Sciatic nerve (tissue), 2 donors: ENCODE data around the gene NANOS3. TPM values are rescaled to one million over a fixed set of nuclear protein-coding genes. Genes with fewer than 3 reads are reported as not detected.

Experiments
- ATAC-seq: fragments of 200-7000 bp; cut with Tn5 transposase; one replicate; pipeline ENCODE4 v1.9.1; 2020; ENCODE audit warnings: mild to moderate bottlenecking, moderate library complexity
- DNase-seq: peaks from one replicate; pipeline ENCODE4 v3.0.0-alpha.2; 2020; ENCODE audit warnings: low spot score
- intact Hi-C: fragments of 100-400 bp; cut with DNase I; formaldehyde crosslinking; loops from one replicate; pipeline ENCODE4 v1.14.2; 2022
- total RNA-seq: library from RNA; stranded (reverse); fragmentation: NEBNext Ultra II Directional; extraction: Animal tissue kit (Norgen Biotek cat#: 25700); gene quantifications from one replicate; pipeline ENCODE4 v1.2.1, GENCODE V29; 2021
- donor health status: DM: no; HTN: no; CAD: no.
- donor health status: DM: no; HTN: no; CAD: no.

NANOS3 gene
- total RNA-seq, 1 donor from 2014 or later = 1.4 TPM

DNA sequence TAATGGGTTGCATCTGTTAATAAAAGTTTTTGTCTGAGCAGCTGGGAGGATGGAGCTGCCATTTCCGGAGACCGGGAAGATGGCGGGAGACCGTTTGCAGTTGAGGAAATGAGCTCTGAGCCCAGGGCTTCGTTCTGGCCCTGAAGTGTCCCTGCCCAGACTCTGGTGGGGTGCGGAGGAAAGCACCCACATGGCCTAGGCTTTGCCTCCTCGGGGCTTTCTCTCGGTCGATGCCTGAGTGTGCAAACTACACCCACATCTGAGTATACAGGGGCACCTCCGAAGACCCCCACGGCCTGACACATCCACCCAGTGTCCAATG is 15.6 kb upstream of the NANOS3 start:
- DNase-seq (no peak), ATAC-seq (peak; percentile 25)
- intact Hi-C loops = loop anchor here (10.0 kb wide), 1 partner anchor 267 kb away; no protein-coding TSS in a partner anchor

DNA sequence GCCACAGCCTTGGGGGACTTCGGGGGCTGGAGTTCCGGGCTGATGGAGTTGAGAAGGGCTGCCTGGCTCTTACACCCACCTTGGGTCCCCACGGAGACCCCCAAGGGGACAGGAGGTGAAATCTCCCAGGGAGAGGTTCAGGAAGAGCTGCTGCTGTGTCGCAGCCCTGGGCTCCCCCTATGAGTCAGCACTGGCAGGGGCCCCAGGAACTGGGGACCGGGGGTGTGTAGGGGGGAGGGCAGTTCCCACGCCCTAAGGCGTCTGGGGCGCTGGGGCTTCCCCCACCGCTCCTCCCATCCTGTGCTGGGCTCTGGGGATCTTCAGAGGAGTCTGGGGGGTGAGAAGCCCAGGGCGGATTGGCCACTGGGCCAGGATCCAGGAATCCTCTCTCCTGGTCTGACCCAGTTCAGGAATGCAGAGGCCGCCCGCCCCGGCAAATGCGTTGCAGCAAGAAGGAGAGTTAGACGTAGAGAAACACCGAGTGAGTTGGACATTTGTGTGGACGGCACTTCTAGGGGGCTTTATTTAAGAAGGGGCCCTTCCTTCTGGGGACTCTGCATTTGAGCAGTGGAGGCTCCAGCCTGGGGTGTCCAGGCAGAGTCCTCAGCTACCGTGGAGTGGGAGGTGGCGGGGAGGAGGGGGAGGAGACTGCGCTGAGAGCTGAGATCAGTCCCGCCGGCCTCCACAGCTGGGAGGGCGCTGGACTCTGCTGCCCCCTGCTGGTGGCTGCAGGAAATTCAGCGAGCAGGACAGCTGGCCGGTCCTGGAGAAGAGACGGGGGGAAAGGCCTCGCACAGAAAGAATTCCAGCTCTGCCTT is 15.0 kb upstream of the NANOS3 start:
- intact Hi-C loops = loop anchor here (10.0 kb wide), 1 partner anchor 267 kb away; no protein-coding TSS in a partner anchor
- peak; percentile 95 for ATAC-seq
- peak; percentile 96 for DNase-seq

DNA sequence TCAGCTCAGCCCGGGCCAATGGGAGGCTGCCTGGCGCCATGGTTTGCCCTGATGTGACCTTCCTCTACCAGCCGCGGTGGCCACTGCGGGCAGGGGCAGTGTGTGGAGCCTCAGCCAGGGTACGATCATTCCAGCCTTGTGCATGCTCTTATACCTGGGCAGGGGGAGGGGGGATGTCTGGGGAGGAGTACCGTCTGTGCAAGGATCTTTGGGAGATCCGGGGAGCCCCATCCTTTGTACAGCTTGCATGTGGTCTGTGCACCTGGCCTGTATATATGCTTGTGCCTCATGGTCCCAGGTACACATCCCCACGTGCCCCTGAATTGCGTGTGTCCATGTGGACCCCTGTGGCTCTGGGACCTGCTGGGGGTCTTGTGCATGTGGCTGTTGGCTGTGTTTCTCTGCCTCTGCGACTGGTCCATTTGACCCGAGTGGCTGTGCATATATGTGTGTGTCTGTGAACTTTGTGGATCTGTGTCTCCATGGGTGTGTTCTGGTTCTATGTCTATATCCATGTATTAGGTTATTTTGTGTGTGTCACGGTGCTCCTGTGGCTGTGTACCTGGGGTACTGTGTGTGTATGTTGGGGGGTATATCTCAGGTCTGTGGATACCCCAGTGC is 12.8 kb upstream of the NANOS3 start:
- DNase-seq (no peak), ATAC-seq (no peak)
- intact Hi-C loops = loop anchor here (10.0 kb wide), 1 partner anchor 269 kb away; no protein-coding TSS in a partner anchor

DNA sequence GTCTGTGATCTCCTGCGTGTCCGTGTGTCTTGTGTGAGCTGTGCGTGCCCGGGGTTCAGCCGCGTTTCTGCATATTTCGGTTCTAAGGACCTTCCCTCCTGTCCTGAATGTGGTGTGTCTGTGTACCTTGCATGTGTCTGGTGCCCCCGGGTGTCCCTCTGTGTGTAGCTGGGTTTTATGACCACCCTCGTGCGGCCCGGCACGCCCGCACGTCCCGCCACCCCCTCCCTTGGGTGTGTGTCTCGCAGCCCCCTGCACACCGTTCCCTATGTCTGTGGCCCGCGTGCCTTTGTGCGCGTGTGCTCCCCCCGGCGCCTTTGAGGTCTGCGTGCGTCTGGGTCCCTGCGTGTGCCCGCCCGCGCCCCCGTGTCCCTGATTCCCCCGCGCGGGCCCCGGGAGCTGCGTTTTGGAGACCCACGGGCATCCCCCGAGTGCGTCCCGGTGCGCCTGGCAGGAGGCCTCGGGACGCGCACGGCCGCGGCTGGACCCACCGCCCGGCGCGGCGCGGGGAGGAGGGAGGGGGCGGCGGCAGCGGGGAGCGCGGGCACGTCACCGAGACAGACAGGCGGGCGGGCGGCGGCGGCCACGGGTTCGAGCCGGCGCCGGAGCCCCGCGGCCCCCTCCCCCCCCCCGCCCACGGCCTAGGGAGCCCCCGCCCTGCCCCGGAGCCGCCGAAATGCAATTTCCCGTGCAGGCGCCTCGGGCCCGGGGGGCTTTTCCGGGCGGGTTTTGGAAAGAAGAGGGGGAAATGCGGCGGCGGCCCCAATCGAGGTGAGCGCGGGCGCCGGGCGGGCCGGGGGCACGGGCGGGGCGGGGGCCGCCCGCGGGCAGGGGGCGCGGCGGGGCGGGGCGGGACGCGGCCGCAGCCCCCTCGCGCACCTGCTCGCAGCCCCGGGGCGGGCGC is 12.0 kb upstream of the NANOS3 start:
- intact Hi-C loops = loop anchor here (5.0 to 10.0 kb wide), 2 partner anchors 88 to 270 kb away; no protein-coding TSS in a partner anchor
- ATAC-seq (no peak), DNase-seq (no peak)

DNA sequence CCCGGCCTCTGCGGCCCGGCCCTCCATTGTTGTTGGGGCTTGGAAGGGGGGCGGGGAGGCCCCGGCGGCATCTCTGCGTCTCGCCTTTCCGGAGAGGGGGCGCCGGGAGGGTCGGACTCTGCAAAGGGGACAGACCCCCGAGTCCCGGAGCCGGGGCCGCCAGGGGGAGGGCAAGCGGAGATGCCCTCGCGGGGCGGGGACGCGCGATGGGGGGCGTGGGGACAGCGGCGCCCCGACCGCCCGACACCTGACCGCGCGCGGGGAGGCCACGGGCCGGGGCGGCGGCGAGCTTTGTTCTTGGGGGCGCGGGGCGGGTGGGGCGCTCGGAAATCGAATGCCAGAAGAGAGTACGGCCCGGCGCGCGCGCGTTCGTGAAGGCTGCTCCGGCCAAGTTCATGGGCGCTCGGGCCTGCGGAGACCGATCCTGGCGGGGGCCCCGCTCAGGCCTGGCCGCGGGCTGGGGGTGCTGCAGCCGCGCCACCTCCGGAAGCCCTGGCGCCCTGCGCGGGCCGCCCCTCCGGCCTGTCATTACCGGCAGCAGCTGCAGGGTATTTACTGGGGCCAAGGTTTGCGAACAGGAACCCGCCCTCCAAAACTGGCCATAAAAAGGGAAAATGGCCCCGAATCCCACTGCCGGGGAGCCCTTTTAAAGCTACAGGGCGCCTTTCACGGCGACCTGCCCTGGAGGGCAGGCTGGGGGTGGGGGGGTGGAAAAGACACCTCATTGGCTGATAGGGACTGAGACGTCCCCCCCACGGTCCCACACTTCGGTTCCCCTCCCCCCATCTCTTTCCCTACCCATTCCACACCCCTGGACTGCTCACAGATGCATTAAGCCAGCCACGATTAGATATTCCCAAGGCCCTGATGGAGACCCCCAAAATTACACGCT is 11.1 kb upstream of the NANOS3 start:
- intact Hi-C loops = loop anchor here (5.0 to 10.0 kb wide), 2 partner anchors 89 to 271 kb away; no protein-coding TSS in a partner anchor
- DNase-seq (no peak), ATAC-seq (no peak)

DNA sequence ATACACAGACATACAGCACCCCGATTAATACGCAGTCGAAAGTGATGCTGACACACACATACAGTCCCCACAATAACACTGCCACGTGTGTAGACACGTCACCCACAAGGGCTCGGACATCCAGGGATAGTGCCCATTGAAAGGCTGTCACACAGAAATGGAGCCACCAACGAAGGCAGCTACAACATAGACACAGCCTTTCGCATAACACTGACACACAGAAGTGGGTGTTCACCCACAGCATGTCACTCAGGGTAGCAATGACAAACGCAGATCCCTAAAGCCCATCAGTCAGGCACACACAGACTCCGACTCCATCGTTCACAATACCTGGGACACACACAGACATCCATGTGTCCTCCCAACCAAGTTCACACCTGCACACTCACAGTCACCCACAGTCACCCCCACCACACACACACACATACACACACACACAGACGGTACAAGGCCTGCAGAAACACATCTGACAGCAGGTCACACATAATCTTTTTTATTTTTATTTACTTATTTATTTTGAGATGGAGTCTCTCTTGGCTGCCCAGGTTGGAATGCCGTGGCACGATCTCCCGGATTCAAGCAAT is 10.4 kb upstream of the NANOS3 start:
- ATAC-seq = no peak

DNA sequence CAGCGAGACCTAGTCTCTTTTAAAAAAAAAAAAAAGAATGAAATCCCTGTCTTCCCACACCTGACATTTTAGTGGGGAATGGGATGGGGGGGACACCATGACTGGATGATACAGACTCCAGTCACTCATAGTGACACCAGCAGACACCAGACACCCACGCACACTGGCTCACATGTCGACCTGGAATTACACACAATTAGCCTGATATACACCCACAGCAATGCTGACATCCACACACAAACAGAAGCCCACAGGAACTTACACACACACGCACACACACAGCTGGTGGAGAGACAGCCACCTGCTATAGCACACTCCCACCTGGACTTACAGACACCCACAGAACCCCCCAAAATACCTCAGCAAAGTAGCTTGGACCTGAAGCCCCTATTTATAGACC is 8.3 kb upstream of the NANOS3 start:
- no peak for DNase-seq
- intact Hi-C loops = loop anchor here (5.0 to 10.0 kb wide), 2 partner anchors 91 to 274 kb away; no protein-coding TSS in a partner anchor
- no peak for ATAC-seq

More for the DNA sequence above, 10.4 kb upstream of the NANOS3 start:
- no peak for DNase-seq
- intact Hi-C loops = loop anchor here (5.0 to 10.0 kb wide), 2 partner anchors 89 to 272 kb away; no protein-coding TSS in a partner anchor

DNA sequence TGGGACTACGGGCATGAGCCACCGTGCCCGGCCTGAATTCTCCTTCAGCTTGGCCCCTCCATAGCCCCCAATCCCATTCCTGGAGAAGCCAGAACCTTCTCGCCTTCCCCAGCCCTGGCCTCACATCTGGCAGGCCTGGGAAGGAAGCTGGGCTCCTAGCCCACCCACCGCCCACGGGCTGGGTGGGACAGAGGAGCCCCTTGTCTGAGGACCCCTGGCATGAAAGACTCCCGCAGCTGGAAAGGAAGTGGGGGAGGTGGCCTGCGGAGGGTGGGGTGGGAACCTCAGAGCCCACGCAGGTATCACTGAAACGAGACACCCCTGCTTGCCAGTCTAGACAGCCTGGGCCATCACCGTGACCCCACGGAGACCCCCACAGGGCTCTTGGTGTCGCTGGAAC is 7.7 kb upstream of the NANOS3 start:
- intact Hi-C loops = loop anchor here (5.0 to 10.0 kb wide), 2 partner anchors 92 to 274 kb away; no protein-coding TSS in a partner anchor
- peak; percentile 56 for DNase-seq
- ATAC-seq = no peak

DNA sequence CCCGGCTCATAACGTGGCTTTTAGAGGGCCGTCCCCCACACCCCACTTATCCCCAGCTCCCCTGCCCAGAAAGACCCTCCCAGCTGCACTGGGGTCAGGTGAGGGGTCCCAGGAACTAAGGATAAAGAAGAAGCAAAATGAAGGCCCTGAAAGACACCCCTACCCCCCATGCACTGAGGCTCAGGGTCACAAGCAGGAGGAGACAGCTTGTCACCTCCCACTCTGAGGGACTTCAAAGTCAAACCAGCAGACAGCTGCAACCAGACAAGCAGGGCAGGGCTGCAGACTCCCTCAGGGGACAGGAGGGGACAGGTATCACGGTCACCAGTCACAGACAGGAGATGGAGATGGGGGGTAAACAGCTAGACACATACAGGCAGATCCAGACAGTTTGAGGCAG is 6.1 kb upstream of the NANOS3 start:
- DNase-seq (no peak), ATAC-seq (no peak)
- intact Hi-C loops = no loop called here

DNA sequence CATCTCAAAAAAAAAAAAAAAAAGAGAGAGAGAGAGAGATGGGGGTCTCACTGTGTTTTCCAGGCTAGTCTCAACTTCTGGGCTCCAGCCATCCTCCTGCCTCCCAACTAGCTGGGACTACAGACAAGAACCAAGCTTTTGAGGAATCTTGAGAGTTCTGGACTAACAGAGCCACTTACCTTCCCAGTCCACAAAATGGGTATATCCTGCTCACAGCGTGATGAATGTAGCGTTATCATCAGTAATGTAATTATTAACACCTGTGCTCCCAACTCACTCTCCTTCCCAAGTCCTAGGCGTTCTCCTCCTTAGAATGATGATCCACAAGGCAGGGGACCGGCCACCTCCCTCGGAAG is 4.6 kb upstream of the NANOS3 start:
- DNase-seq = no peak
- intact Hi-C loops = no loop called here
- no peak for ATAC-seq

DNA sequence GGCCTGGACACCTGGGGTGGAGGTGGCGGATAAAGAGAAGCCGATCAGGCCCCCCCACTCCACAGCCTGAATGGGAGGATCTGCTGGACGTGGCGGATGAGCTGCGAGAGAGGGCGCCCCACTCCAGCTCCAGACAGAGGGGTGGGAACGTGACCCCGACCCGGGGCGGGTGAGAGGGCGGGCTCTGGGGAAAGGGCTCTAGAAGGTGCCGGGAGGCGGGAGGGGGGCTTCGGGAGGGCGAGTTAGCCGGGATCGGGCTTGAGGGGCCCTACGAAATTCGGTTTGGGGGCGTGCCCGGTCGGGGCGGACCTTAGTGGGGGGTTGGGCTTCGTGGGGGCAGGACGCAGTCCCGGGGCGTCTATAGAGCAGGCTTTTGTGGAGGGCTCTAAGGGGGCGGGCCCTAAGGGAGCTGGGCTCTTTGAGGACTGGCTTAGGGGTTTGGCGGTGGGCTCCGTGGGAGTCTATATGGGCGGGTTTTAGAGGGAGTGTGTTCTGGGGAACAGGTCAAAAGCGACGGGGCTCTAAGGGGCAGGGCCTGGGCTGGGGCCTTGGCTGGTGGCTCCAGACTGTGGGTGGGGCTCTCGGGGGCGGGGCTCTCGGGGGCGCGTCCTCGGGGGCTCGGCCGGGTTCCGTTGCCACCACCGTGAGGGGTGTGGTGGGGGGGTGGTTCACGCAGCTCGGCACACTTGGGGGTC is 4.1 kb upstream of the NANOS3 start:
- DNase-seq (peak; percentile 73), ATAC-seq (peak; percentile 69)
- intact Hi-C loops = no loop called here

DNA sequence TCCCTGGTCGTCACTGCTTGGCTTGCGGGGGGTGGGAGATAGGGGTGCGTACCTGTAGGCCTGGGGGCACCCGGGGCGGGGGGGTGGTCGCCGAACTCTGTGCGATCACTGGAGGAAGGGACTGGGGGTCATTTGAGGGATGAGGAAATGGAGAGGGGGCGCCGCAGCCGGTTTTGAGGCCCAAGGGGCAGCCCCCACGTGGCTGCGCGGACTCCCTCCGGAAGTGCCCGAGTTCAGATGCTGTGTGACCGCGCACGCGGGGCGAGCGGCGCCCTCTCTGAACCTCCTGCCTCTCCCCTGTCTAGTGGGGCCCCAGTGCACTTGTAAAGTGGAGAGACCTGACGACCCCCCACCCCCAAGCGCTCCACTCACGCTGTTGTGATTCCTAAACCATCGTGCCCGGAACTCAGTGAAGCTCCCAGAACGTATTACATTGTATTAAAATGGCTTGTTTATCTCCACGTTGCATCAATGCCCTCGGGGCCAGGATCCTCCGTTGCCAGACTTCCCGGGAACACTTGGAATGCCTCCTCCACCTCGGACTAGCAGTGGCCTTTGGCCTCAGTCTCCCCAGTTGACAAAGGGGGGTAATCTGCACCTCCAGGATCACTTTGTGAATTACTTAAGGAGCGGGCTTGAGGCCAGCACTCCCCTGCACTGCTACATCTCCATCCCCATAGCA is 3.0 kb upstream of the NANOS3 start:
- DNase-seq (no peak), ATAC-seq (peak; percentile 20)
- intact Hi-C loops = no loop called here

DNA sequence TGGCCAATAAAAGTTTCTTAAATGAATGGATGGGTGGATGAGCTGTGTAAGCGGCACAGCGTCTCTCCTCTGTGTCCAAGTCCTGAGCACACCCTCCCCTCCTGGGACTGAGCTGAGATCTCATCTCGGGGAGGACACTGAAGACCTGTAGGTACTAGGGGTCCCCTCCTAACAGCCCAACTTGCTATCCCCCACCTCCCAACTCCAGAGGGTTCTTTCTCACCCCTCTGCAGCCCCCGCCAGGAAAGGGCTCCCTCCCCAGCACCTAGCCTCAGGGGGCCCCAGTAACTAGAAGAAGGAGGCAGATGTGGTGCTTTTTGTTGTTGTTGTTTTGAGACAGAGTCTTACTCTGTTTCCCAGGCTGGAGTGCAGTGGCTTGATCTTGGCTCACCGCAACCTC is 1.1 kb upstream of the NANOS3 start:
- intact Hi-C loops = no loop called here
- ATAC-seq (no peak), DNase-seq (no peak)

DNA sequence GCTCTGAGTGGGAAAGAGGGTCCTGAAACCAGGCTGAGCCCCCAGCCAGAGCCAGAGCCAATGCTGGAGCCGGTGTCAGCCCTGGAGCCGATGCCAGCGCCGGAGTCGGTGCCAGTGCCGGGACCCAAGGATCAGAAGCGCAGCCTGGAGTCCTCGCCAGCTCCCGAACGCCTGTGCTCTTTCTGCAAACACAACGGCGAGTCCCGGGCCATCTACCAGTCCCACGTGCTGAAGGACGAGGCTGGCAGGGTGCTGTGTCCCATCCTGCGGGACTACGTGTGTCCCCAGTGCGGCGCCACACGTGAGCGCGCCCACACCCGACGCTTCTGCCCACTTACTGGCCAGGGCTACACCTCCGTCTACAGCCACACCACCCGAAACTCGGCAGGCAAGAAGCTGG is 369 bp downstream of the NANOS3 start:
- intact Hi-C loops = no loop called here
- ATAC-seq (no peak), DNase-seq (no peak)

DNA sequence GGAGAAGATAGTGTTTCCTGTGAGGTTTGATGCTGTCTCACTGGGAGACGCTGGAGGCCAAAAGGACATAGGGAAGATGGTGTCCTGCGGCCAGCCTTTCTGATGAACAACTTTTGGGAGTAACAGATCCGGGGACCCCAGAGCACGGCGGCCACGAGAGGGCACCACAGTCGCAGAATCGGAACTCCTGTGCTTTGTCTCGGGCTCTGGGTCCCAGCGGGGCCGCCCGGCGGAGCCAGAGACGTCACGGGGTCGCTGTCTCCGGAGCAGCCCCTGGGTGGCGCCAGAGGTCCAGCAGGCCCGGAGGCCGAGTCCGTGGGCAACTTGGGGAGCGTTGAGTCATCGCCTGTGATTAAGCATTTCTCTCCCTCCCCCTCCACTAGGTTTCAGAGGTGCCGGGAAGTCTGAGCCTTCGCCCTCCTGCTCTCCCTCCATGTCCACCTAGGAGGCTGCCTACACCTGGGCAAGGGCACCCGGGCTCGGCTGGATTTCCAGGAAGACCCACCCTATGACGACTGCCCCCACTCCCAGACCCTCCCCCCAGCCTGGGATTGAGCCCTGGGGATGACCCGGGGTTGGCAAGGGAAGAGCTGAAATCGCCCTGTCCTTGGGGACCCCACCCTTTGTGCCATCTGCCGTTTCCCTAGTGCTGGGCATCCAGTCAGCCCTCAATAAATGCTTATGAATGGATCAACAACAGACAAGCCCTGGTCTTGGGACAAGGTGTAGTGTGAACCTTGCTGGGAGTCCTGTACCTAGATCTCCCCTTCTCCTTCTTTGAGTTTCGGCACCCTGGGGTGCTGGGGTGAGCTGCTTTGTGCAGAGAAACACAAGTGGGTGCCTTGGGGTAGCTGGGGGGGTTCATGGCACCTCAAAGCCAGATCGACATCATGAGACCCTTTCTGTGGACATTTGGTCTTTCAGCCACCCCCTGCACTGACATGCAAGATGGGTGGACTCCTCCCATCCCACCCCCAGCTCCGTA is 3.4 kb downstream of the NANOS3 start:
- peak; percentile 95 for ATAC-seq
- intact Hi-C loops = loop anchor here (5.0 kb wide), 1 partner anchor 177 kb away; no protein-coding TSS in a partner anchor

More for the DNA sequence above, 3.4 kb downstream of the NANOS3 start:
- DNase-seq = peak; percentile 99
